GM18951 (cell line): ENCODE data around the gene DGKG.

ENCODE experiments used
- POLR2A ChIP-seq: IDR thresholded peaks from 4 replicates; pipeline ENCODE4 v1.6.1; 2011; ENCODE audit warnings: mild to moderate bottlenecking; ENCODE audit not compliant: insufficient read length, insufficient read depth; ENCODE audit errors: extremely low read depth
- in situ Hi-C: fragments of 300-500 bp; cut with MboI; formaldehyde crosslinking; loops from one replicate; pipeline ENCODE4 v1.12.0; 2022; ENCODE audit warnings: low sequenced_read_pairs, mixed read lengths, inconsistent platforms; ENCODE audit not compliant: unreplicated experiment

Gene DGKG

GRCh38 chr3:186166036-186166435, 196.0 kb downstream of the DGKG start:
- in situ Hi-C loops = no loop called here
- TF ChIP-seq POLR2A = no peak

- TF ChIP-seq POLR2A = no peak
- in situ Hi-C loops = no loop called here
Measured at GRCh38 chr3:186165331-186165730, 196.7 kb downstream of the DGKG start.

- no peak for TF ChIP-seq POLR2A
- in situ Hi-C loops = no loop called here
Measured at GRCh38 chr3:186164696-186165095, 197.3 kb downstream of the DGKG start.

- in situ Hi-C loops = no loop called here
- TF ChIP-seq POLR2A = no peak
Measured at GRCh38 chr3:186162221-186162620, 199.8 kb downstream of the DGKG start.

- in situ Hi-C loops = no loop called here
- TF ChIP-seq POLR2A = no peak
Measured at GRCh38 chr3:186160691-186161243, 201.3 kb downstream of the DGKG start.

GRCh38 chr3:186154641-186155040, 207.4 kb downstream of the DGKG start:
- in situ Hi-C loops = no loop called here
- no peak for TF ChIP-seq POLR2A

GRCh38 chr3:186152889-186153292, 209.1 kb downstream of the DGKG start:
- in situ Hi-C loops = no loop called here
- no peak for TF ChIP-seq POLR2A

- in situ Hi-C loops = no loop called here
- no peak for TF ChIP-seq POLR2A
Measured at GRCh38 chr3:186152361-186152798, 209.7 kb downstream of the DGKG start.

- in situ Hi-C loops = no loop called here
- TF ChIP-seq POLR2A = no peak
Measured at GRCh38 chr3:186151077-186151971, 210.7 kb downstream of the DGKG start.

- TF ChIP-seq POLR2A = no peak
- in situ Hi-C loops = no loop called here
Measured at GRCh38 chr3:186150041-186150830, 211.8 kb downstream of the DGKG start.

- no peak for TF ChIP-seq POLR2A
- in situ Hi-C loops = no loop called here
Measured at GRCh38 chr3:186149319-186149960, 212.6 kb downstream of the DGKG start.

GRCh38 chr3:186144257-186144656, 217.8 kb downstream of the DGKG start:
- in situ Hi-C loops = no loop called here
- TF ChIP-seq POLR2A = no peak

- in situ Hi-C loops = no loop called here
Measured at GRCh38 chr3:186143250-186143649, 218.8 kb downstream of the DGKG start.

More at GRCh38 chr3:186143250-186143649, 218.8 kb downstream of the DGKG start:
- TF ChIP-seq POLR2A = no peak
